Measurements from ENCODE around the gene CADM2.

Gene CADM2

DNA sequence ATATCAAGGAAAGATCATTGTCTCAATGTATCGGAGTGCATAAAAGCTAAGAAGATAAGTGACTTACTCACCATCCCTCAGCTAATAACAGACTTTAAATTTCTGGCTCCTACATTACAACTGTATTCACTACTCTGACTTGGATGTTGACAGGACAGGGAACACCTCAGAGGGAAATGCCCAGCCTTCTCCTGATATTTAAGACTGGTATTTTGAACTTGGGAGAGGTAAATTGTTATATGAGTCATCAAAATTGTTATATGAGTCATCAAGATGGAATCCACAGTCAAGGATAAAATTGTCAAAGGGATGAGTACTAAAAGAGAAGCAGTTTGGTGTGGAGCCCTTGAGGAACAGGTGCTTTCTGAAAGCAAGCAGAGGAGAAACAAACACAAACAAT lies 1070.8 kb downstream of the CADM2 start:
- DNase-seq = no peak

DNA sequence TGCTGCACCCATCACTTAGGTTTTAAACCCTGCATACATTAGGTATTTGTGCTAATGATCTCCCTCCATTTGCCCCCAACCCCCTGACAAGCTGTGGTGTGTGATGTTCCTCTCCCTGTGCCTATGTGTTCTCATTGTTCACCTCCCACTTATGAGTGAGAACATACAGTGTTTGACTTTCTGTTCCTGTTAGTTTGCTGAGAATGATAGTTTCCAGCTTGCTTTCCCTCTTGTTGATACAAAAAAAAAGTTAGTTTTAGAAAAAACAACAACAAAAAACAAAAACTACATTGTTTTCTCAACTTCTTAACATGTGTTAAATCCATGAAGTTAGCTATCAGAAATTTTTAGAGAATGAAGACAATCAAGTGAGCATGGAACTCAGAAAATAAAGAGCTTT lies 1079.1 kb downstream of the CADM2 start:
- no peak for DNase-seq

DNA sequence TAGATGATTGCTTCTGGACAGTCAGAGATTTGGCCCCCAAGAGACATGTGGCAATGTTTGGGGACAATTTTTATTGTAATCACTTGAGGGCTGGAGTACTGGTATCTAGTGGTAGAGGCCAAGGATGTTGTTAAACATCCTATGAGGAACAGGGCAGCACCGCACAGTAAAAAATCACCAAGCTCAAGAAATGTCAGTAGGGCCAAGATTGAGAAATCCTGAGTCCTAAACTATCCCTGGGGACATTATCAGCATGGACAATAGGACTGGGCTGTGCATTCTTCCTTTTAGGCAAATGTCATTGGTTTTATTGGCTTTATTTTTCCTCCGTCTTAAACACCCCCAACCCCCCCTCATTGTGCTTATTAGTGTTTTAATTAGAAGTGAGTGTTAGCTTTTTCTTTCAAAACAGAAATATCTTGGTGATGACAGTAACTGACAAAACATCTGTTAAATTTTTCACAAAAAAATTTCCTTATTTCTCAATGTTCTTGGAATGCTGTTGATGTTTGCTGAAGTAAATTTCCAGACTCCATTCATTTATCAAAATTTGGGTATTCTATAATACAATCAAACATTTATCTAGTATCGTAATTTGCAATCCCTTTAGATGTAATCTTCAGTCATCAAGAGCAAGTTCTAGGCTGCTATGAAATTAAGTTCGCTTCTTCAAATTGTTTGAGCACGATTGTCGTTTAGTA lies 1087.8 kb downstream of the CADM2 start:
- DNase-seq = no peak

DNA sequence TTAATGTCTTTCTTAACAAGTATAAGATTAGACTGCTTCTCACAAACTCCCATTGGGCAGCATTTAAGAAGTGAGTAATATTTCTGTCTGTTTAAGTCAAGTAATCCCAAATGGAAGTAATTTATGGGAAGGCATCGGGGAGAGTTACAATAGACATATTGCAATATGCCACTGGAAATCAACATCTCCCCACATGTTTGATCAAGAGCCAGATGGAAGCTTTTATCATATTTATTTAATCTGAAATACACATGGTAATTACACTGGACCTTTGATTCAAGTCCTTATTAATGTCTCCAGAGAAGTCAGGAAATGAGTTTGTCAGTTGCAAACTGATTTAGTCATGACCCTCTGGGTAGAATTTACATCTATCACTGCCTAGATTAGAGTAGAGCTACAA lies 1088.4 kb downstream of the CADM2 start:
- DNase-seq = no peak

DNA sequence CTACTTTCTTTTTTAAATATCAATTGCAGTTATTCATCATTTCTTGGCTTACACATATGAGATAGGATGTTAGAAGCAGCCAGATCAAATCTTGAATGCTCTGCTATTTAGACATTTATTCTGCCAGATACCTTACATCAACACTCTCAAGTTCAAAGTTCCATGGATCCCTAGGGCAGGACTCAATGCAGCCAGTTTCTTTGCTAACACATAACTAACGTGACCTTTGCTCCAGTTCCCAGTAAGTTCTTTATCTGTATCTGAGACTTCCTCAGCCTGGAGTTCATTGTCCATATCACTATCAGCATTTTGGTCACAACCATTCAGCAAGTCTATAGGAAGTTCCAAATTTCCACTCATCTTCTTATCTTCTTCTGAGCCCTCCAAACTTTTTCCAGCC lies 1092.3 kb downstream of the CADM2 start:
- no peak for DNase-seq

DNA sequence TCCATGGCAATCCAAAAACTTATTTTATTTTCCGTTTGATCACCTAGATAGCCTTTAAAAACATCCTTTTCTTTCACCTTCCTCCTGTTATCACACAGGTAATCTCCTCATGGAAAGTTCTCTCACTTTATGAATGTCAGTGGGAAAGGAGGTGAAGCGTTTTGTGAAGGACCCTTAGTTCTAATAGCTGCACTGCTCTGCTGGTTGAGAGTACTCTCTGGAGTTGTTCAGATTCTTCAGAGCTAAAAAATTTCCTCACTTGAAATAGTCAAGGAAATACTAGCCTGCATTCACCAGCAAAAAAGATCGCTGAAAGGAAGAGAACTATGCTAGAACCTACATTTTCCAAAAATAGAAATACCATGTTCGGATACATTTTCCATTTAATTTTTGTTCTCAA lies 1097.2 kb downstream of the CADM2 start:
- DNase-seq = no peak

DNA sequence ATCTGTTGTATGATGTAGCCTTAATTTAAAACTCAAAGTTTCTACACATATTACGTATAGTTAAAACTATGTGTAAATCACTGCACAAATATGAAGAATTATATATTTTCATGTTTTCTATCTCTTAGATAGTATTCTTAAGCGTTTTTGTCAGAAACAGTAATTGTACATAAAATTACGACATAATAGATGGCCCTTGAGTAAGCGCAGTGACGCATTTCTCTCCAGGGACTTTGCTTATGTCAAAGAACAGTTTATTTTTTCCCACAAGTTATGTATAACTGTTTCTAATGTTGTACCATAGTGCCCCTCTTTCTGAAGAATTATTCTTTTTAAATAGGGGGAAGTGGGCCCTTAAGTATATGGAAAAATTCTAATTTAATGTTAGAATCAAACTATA lies 1098.2 kb downstream of the CADM2 start:
- no peak for DNase-seq

DNA sequence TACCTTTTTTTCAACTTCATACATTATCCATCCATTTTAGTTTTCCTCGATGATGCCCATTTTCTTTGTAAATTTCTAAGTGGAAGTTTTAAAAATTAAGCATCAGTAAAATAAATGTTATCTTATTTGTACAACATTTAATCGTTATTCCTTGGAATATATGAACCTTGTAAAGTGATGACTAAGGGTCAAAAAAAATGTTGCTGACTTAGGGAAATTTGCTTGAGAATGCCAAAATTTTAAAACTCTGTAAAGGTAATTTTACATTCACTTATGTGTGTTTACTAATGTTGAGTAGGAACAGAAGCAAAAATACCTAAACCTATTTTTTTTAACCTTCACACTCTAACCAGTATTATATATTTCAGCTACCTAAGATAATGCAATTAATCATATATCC lies 1115.0 kb downstream of the CADM2 start:
- DNase-seq = no peak

DNA sequence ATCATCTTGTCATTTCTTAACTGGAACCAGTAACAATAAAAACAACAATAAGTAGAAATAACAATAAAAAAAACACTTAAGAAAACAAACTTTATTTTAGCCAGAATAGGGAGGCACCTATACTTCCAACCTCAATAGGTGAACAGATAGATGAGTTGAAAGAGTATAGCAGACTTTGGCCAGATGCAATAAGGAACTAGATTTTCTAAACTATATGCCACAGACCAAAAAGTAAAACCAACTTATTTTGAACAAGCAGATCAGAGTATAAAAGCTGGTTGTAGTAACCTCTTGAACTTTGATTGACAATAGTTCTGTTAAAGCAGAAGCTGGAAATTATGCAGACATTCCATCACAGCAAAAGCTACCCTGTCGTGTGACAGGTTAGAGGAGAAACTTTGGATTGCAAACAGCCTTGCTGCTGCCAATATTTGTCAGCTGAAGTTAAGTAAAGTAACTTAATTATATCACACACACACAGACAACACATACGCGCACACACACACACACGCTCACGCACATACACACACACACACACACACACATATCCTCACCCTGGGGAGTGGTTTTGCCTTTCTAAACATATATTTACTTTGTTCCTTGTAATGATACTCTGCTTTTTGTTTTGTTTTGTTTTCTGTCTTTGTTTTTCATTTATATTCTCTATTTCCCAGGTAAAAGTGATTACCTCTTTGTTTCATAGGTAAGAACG lies 1128.5 kb downstream of the CADM2 start:
- DNase-seq = no peak

DNA sequence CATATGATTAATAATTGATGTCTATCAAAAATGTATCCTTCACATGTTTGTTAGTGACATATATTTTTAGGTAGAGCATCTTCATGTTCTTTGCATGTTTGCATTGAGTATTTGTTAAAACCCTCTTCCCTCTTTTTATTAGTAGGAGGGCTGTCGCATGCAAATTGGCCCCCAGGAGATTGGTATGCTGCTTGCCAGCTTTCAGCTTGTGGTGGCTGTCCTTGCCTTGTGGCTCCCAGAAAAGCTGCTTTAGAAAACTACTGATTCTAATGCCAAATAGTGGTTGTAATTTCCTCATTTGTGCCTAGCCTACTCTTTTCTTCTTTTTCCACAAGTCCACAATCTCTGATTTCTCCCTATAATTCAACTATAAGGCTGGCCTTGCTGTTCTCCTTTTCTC lies 1145.4 kb downstream of the CADM2 start:
- no peak for DNase-seq

DNA sequence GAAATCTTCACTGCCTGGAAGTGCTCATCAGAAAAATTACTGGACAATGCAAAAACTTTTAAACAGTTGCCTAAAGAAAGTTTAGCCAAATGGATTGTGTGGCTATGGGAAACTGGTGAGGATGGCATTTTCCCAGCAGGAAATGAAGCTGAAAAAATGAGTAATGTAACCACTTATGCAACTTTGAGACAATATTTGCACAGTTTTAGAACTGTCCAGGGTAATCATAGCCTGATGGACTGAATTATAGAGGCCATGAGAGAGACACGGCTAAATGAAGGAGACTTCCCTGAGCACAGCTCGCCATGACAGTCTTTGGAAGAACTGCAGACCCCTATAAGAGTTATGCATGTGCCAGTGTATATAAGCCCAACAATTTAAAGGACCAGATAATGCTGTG lies 1150.6 kb downstream of the CADM2 start:
- DNase-seq = no peak
